Smooth muscle cell (in vitro differentiated cells): ENCODE data around the gene FBLL1. TPM values are rescaled to one million over a fixed set of nuclear protein-coding genes. Genes with fewer than 3 reads are reported as not detected.

Source experiments
- DNase-seq: peaks from one replicate; lab custom pipeline; 2025; ENCODE audit not compliant: unreplicated experiment; lab: John Stamatoyannopoulos, UW
- H2AFZ ChIP-seq: fragments of 200-600 bp; sonication (generic); 2 replicates; pipeline ENCODE4 v1.6.0; 2016; ENCODE audit warnings: antibody characterized with exemption, low read depth, mild to moderate bottlenecking
- H3F3A ChIP-seq: fragments of 200-600 bp; sonication (generic); 2 replicates; pipeline ENCODE4 v1.6.0; 2017; ENCODE audit warnings: antibody characterized with exemption, low read depth
- H3K27ac ChIP-seq: fragments of 200-600 bp; sonication (generic); 2 replicates; pipeline ENCODE4 v1.5.1; 2016; ENCODE audit warnings: low read depth, mild to moderate bottlenecking
- H3K27me3 ChIP-seq: fragments of 200-600 bp; sonication (generic); 2 replicates; pipeline ENCODE4 v1.6.1; 2016; ENCODE audit warnings: low read depth, mild to moderate bottlenecking
- H3K36me3 ChIP-seq: fragments of 200-600 bp; sonication (generic); 2 replicates; pipeline ENCODE4 v1.5.1; 2016; ENCODE audit warnings: low read depth
- H3K4me1 ChIP-seq: fragments of 200-600 bp; sonication (generic); 2 replicates; pipeline ENCODE4 v1.5.1; 2016; ENCODE audit warnings: low read depth
- H3K4me2 ChIP-seq: fragments of 200-600 bp; sonication (generic); 2 replicates; pipeline ENCODE4 v1.6.0; 2016; ENCODE audit warnings: mild to moderate bottlenecking
- H3K4me3 ChIP-seq: fragments of 200-600 bp; sonication (generic); 2 replicates; pipeline ENCODE4 v1.5.1; 2016; ENCODE audit warnings: mild to moderate bottlenecking
- H3K79me2 ChIP-seq: fragments of 200-600 bp; sonication (generic); 2 replicates; pipeline ENCODE4 v1.6.0; 2016; ENCODE audit warnings: low read depth, mild to moderate bottlenecking
- H3K9ac ChIP-seq: fragments of 200-600 bp; sonication (generic); 2 replicates; pipeline ENCODE4 v1.6.0; 2016; ENCODE audit warnings: low read depth
- H3K9me3 ChIP-seq: fragments of 200-600 bp; sonication (generic); replicated peaks from 2 replicates; pipeline ENCODE4 v1.5.1; 2016; ENCODE audit warnings: low read depth
- H4K20me1 ChIP-seq: fragments of 200-600 bp; sonication (generic); 2 replicates; pipeline ENCODE4 v1.6.0; 2016; ENCODE audit warnings: low read depth
- WGBS: methylation state at CpG from one replicate; pipeline ENCODE4 v1.1.7; 2016; ENCODE audit warnings: low lambda C conversion rate; 5-methylcytosine and 5-hydroxymethylcytosine counted together
- polyA plus RNA-seq: library from polyadenylated mRNA; unstranded; fragments of >200 nt; fragmentation: Nextera tagmentation; extraction: Ambion mirVana; gene quantifications from 2 replicates; pipeline ENCODE4 v1.2.1, GENCODE V29; 2016
- total RNA-seq: library from RNA; depleted of rRNA; stranded (reverse); fragments of >200 nt; gene quantifications from 2 replicates; pipeline ENCODE4 v1.2.3, GENCODE V29; 2014
- TF ChIP-seq, protein P1 (sequence below): fragments of 200-600 bp; sonication (generic); IDR thresholded peaks from 2 replicates; pipeline ENCODE4 v1.5.1; 2017; ENCODE audit warnings: borderline replicate concordance, mild to moderate bottlenecking, antibody characterized with exemption; ENCODE audit not compliant: insufficient read depth, poor library complexity, severe bottlenecking

FBLL1 gene
- total and polyA plus RNA-seq, 2 experiments from 2014 or later, result 0.30 to 1.0 TPM

DNA sequence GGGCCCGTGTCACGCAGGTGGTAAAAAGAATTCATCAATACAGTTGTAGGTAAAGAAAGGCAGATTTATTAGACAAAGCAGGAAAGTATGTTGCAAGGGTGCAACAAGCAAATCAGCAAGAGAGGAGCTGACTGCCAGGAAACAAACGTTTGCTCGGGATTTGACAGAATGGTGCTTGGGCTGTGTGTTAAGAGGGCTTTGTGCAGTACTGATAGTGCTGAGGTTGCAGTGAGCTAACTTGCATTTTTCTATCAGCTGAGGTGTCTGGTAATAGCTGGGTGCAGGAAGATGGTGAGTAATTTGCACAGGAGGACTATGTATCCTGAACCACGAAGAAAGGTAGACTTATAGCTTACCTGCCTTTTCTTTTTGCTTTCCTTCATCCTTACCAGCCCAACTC lies 46.7 kb upstream of the FBLL1 start:
- no peaks in the 10 kb centered on the region for H3K9me3 ChIP-seq
- no peaks in the 10 kb centered on the region for H3K27me3 ChIP-seq
- H3K27ac ChIP-seq, result no peak overlapping the region
- H3K4me3 ChIP-seq, result no peak overlapping the region
- peaks cover 2% of the 10 kb centered on the region for H3K4me1 ChIP-seq
- no peaks in the 10 kb centered on the region for H3F3A ChIP-seq
- H3K36me3 ChIP-seq, result no peaks in the 10 kb centered on the region
- DNase-seq, result no peak
- H2AFZ ChIP-seq, result no peak overlapping the region
- TF ChIP-seq, protein P1, sequence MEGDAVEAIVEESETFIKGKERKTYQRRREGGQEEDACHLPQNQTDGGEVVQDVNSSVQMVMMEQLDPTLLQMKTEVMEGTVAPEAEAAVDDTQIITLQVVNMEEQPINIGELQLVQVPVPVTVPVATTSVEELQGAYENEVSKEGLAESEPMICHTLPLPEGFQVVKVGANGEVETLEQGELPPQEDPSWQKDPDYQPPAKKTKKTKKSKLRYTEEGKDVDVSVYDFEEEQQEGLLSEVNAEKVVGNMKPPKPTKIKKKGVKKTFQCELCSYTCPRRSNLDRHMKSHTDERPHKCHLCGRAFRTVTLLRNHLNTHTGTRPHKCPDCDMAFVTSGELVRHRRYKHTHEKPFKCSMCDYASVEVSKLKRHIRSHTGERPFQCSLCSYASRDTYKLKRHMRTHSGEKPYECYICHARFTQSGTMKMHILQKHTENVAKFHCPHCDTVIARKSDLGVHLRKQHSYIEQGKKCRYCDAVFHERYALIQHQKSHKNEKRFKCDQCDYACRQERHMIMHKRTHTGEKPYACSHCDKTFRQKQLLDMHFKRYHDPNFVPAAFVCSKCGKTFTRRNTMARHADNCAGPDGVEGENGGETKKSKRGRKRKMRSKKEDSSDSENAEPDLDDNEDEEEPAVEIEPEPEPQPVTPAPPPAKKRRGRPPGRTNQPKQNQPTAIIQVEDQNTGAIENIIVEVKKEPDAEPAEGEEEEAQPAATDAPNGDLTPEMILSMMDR, result no peak
- peaks cover 2% of the 10 kb centered on the region for H4K20me1 ChIP-seq
- 74% methylated on average over 5 of the region's 5 CpGs for WGBS
- no peak overlapping the region for H3K9ac ChIP-seq
- H3K79me2 ChIP-seq, result peaks cover 4% of the 10 kb centered on the region
- no peak overlapping the region for H3K4me2 ChIP-seq

DNA sequence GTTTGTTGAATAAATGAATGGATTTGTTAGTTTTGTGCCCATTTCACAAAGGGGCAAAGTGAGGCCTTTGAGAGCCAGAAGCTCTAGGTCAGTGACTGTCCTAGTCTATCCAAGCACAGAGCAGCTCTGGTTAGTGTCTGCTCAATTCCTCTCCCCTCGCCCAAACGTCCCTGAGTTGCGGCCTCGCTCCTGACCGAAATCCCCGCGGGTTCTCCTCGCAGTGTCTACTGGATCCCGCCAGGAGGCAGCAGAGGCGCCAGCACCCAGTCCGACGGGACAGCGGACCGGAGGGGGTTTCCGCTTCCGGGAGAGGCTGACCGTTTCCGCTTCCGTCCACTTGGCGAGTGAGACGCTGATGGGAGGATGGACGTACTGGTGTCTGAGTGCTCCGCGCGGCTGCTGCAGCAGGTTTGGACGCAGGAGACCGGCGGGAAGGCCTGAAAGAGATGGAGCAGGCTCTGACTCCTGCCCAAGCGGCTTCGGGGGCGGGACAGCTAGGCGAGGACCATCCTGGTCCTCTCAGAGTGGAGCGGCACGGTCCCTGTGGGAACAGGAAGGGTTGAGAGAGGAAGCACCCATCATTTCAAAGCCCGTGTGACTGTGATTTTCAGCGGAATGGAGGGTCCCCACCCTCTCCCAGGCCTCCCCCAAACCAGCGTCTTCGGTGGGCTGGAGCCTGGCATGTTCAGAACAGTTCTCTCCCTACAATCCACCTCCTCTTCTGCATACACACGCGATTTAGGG lies 42.8 kb upstream of the FBLL1 start, which contains the start of gene RARS1:
Gene RARS1 (plus strand): TSS at position 336 of the 744 bp plus-strand sequence. CDS start 28 bp downstream, at position 364.
- Histone ChIP-seq H3K79me2 (peaks cover 43% of the 10 kb centered on the region), H3K4me3 (peak within 1 kb of the TSS; percentile 81), H2AFZ (peak within 1 kb of the TSS; percentile 77), H3K9me3 (no peaks in the 10 kb centered on the region), H3K27me3 (no peaks in the 10 kb centered on the region), H3K36me3 (peaks cover 17% of the 10 kb centered on the region), H3F3A (no peaks in the 10 kb centered on the region), H3K4me2 (peak within 1 kb of the TSS; percentile 85), H3K9ac (peak within 1 kb of the TSS; percentile 61), H4K20me1 (peaks cover 40% of the 10 kb centered on the region), H3K27ac (peak within 1 kb of the TSS; percentile 59), H3K4me1 (peaks cover 4% of the 10 kb centered on the region)
- DNase-seq, result peak; percentile 60
- TF ChIP-seq, protein P1, result peak; percentile 87
- WGBS, result under 1% methylated on average over 40 of the region's 40 CpGs

DNA sequence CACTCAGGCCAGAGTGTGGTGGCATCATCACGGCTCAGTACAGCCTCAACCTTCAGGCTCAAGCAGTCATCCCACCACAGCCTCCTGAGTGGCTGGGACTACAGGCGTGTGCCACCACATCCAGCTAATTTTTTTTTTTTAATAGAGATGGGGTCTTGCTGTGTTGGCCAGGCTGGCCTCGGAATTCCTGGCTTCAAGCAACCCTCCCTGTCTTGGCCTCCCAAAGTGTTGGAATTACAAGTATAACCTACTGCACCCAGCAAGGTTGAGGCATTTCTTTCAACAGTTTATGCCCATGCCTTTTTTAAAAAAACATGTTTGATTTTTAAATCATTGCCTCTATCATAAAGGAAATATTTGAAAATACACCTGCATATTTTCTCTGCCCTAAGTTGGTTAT lies 40.0 kb upstream of the FBLL1 start:
- WGBS, result 97% methylated on average over 3 of the region's 3 CpGs
- peaks cover 4% of the 10 kb centered on the region for H3K4me1 ChIP-seq
- no peak overlapping the region for H3K9ac ChIP-seq
- no peak overlapping the region for H2AFZ ChIP-seq
- no peaks in the 10 kb centered on the region for H3K9me3 ChIP-seq
- no peak overlapping the region for H3K4me3 ChIP-seq
- TF ChIP-seq, protein P1, result no peak
- DNase-seq, result no peak
- H3K27ac ChIP-seq, result no peak overlapping the region
- no peaks in the 10 kb centered on the region for H3K27me3 ChIP-seq
- H3F3A ChIP-seq, result no peaks in the 10 kb centered on the region
- peaks cover 38% of the 10 kb centered on the region for H3K36me3 ChIP-seq
- no peak overlapping the region for H3K4me2 ChIP-seq
- peaks cover 46% of the 10 kb centered on the region for H3K79me2 ChIP-seq
- peaks cover 66% of the 10 kb centered on the region for H4K20me1 ChIP-seq

- Histone ChIP-seq H3K36me3 (peaks cover 57% of the 10 kb centered on the region), H3K27me3 (no peaks in the 10 kb centered on the region), H3K27ac (no peak overlapping the region), H3F3A (no peaks in the 10 kb centered on the region), H3K4me1 (no peaks in the 10 kb centered on the region), H3K4me2 (no peak overlapping the region), H3K79me2 (peaks cover 38% of the 10 kb centered on the region), H3K9me3 (no peaks in the 10 kb centered on the region), H4K20me1 (peaks cover 75% of the 10 kb centered on the region), H3K4me3 (no peak overlapping the region), H3K9ac (no peak overlapping the region), H2AFZ (no peak overlapping the region)
- whole genome bisulfite sequencing, result 64% methylated on average over 5 of the region's 5 CpGs
- TF ChIP-seq, protein P1, result no peak
- no peak for DNase-seq
Observed at GRCh38 chr5:168494057-168494555, 35.0 kb upstream of the FBLL1 start.
